Nephron (organoid): Measurements from ENCODE around the gene METAP1D.

ENCODE experiments used
- H3K27ac Mint-ChIP-seq, 3 experiments: 2 replicates each; pipeline ENCODE4 v1.8.0; 2020; ENCODE audit warnings: mixed read lengths in 3 of 3, mild to moderate bottlenecking in 2 of 3, moderate library complexity in 1 of 3
- H3K27me3 Mint-ChIP-seq: 2 replicates; pipeline ENCODE4 v1.8.0; 2021; ENCODE audit warnings: low read depth, mild to moderate bottlenecking, moderate library complexity, mixed read lengths
- H3K36me3 Mint-ChIP-seq: 2 replicates; pipeline ENCODE4 v1.8.0; 2020; ENCODE audit warnings: low read depth, mixed read lengths
- H3K4me1 Mint-ChIP-seq: 2 replicates; pipeline ENCODE4 v1.8.0; 2020; ENCODE audit warnings: mixed read lengths
- H3K4me3 Mint-ChIP-seq, 3 experiments: 2 replicates each; pipeline ENCODE4 v1.8.0; 2020; ENCODE audit warnings: mild to moderate bottlenecking in 3 of 3, mixed read lengths in 3 of 3, moderate library complexity in 2 of 3
- H3K9me3 Mint-ChIP-seq: 2 replicates; pipeline ENCODE4 v1.8.0; 2020; ENCODE audit warnings: mixed read lengths
- TF ChIP-seq, protein P1 (sequence below), 3 experiments: fragments of 200-600 bp; sonication (generic); IDR thresholded peaks; one replicate each; pipeline ENCODE4 v1.5.0; 2021; ENCODE audit warnings: antibody characterized with exemption in 3 of 3; ENCODE audit not compliant: unreplicated experiment in 3 of 3

The METAP1D gene

DNA sequence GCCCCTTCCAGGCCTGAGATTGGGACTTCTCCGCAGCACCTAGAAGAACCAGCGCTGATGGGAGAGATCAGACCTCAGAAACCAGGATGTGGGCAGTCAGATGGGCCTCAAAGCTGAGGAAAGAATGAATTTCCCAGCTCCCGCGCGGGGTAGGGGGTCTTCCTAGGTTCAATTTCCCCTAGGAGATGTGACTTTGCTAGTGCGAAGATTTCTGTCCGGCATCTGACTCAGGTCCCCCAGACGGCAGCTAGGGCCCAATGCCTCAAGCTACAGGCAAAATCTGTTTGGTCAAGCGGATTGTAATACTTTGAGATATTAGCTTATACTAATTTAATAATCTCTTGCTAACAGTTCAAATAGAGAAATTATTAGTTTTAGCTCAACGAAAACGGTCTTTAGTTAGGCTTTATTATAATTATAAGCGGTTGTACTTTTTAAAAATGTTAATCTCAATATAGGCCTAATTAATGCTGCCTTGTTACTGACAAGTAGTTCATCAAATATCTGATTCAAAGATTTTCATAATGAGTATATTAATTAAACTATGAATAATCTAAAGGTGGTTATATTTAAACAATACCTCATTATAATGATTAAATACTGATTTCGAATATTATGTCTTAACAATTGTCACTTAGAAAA lies 91.4 kb downstream of the METAP1D start:
- no peak overlapping the region for H3K27ac Mint-ChIP-seq
- TF ChIP-seq, protein P1, sequence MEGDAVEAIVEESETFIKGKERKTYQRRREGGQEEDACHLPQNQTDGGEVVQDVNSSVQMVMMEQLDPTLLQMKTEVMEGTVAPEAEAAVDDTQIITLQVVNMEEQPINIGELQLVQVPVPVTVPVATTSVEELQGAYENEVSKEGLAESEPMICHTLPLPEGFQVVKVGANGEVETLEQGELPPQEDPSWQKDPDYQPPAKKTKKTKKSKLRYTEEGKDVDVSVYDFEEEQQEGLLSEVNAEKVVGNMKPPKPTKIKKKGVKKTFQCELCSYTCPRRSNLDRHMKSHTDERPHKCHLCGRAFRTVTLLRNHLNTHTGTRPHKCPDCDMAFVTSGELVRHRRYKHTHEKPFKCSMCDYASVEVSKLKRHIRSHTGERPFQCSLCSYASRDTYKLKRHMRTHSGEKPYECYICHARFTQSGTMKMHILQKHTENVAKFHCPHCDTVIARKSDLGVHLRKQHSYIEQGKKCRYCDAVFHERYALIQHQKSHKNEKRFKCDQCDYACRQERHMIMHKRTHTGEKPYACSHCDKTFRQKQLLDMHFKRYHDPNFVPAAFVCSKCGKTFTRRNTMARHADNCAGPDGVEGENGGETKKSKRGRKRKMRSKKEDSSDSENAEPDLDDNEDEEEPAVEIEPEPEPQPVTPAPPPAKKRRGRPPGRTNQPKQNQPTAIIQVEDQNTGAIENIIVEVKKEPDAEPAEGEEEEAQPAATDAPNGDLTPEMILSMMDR (IDR thresholded peaks at IDR 0.05; ENCODE audit: unreplicated experiment in 3 of 3), result no peak
- H3K4me3 Mint-ChIP-seq, result no peak overlapping the region
- no peaks in the 10 kb centered on the region for H3K36me3 Mint-ChIP-seq
- peaks cover 36% of the 10 kb centered on the region for H3K4me1 Mint-ChIP-seq
- peaks cover 100% of the 10 kb centered on the region for H3K27me3 Mint-ChIP-seq
- peaks cover 3% of the 10 kb centered on the region for H3K9me3 Mint-ChIP-seq

DNA sequence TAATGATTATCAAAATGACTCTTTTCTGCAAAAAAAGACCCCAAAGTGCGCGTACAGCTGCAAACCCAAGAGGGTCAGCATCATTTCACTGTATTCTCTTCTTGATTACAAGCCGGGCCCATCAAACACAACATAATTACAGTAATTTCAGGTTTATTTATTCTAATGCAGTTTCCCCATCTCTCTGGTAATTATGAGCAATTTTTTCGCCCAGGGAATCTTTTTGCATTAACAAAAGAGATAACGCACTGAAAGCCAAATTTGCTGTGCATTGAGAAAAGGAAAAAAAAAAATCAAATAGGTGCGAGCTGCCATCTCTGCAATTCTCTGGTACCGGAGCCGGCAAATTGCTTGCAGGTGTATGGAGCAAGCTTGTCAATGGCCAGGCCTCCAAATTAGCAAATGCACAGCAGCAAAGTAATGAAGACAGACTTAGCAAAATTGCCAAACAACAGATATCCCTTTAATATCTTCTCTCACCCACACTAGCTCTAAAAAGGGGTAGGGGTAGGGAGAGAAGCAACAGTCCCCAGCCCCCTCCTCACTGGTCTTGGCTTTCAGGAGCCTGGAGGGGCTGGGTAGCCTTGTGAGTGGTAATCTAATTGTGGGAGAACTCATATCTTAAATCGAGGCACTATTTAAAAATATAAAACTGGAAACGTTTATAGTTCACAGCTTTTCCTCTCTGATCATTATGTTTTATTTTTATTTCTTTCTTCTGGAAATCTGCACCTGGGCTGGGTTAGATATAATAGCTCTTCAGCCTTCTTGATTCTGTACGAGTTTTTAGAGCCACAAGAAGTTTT lies 92.2 kb downstream of the METAP1D start:
- Mint-ChIP-seq H3K9me3 (peaks cover 3% of the 10 kb centered on the region), H3K27me3 (peaks cover 100% of the 10 kb centered on the region), H3K36me3 (no peaks in the 10 kb centered on the region), H3K4me1 (peaks cover 41% of the 10 kb centered on the region), H3K4me3 (no peak overlapping the region), H3K27ac (no peak overlapping the region)
- TF ChIP-seq, protein P1 (IDR thresholded peaks at IDR 0.05; ENCODE audit: unreplicated experiment in 3 of 3), result no peak

DNA sequence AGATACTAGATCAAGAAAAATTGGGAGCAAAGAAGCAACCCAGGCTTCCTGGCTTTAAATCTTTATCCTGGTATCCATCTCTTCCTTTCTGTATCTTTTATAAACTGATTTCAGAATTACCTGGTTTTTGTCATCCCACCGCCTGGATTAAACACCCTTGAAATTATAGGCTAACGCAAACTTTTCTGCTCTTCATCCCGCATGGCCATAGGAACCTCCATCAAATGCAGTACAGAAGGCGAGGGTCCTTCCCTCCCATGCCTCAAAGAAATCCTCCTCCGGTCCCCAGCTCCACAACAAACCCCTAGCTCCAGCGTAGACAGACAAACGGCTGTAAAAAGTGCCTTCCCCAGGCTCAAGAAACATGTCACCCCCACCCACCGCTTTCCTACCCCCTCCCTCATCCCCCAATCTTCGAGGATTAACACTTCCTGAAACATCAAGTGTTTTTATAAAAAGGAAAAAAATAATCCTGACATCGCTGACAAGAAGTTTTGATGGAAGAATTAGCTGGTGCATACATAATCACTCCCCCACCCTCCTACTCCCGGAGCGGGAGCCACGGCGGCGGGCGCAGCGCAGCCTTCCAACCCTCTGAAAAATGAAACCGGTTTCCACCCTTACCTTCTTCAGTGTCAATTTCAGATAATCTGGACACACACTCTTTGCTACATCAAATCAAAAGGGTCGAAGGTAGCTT lies 93.1 kb downstream of the METAP1D start:
- Mint-ChIP-seq H3K4me3 (peak overlapping the region in 2 of 3 experiments; percentile 20 to 26), H3K4me1 (peaks cover 32% of the 10 kb centered on the region)
- TF ChIP-seq, protein P1 (IDR thresholded peaks at IDR 0.05; ENCODE audit: unreplicated experiment in 3 of 3), result no peak

DNA sequence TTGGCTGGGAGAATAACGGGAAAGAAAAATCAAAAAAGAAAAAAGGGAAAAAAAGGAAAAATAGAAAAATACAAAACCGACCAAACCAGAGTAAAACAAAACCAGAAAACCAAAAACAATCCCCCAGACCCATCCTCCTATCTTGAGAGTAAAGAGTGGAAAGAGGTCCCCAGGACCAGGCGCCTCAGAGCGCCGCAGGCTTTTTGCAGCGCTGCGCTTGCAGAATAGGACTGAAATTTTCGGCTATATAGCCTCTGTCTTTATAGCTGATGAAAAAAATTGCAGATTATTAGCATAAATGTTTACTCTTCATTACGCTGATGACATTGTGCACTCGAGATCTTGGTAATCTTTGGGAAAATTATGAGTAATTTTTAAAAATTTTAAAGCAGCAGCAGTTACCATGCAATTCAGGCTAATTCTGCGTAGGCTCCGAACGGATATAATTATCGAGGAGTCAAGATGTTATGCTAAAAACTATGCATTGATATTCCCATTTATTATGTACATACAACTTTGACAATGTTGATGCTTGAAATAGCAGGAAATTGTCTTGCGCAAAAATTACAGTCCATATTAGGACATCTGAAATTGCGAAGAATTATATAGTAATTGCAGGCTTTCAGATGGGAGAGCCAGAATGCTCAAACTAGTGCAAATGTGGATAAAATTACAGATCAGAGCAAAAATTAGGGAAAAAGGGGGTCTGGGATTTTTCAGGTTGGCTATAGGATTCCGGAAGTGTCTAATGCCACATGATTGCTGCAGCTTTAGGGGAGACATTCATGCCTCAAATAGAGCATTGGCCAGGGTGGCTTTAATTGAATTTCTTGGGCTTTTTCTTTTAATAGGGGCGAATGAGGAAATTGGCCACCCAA lies 93.9 kb downstream of the METAP1D start:
- H3K4me3 Mint-ChIP-seq, result peak overlapping the region; percentile 27 to 69 (median 58)
- peaks cover 100% of the 10 kb centered on the region for H3K27me3 Mint-ChIP-seq
- H3K27ac Mint-ChIP-seq, result no peak overlapping the region
- peaks cover 3% of the 10 kb centered on the region for H3K9me3 Mint-ChIP-seq
- H3K36me3 Mint-ChIP-seq, result no peaks in the 10 kb centered on the region
- TF ChIP-seq, protein P1 (IDR thresholded peaks at IDR 0.05; ENCODE audit: unreplicated experiment in 3 of 3), result no peak
- H3K4me1 Mint-ChIP-seq, result peaks cover 29% of the 10 kb centered on the region

More for the DNA sequence above, 93.1 kb downstream of the METAP1D start:
- Mint-ChIP-seq H3K9me3 (peaks cover 3% of the 10 kb centered on the region), H3K27me3 (peaks cover 100% of the 10 kb centered on the region), H3K36me3 (no peaks in the 10 kb centered on the region), H3K27ac (no peak overlapping the region)

DNA sequence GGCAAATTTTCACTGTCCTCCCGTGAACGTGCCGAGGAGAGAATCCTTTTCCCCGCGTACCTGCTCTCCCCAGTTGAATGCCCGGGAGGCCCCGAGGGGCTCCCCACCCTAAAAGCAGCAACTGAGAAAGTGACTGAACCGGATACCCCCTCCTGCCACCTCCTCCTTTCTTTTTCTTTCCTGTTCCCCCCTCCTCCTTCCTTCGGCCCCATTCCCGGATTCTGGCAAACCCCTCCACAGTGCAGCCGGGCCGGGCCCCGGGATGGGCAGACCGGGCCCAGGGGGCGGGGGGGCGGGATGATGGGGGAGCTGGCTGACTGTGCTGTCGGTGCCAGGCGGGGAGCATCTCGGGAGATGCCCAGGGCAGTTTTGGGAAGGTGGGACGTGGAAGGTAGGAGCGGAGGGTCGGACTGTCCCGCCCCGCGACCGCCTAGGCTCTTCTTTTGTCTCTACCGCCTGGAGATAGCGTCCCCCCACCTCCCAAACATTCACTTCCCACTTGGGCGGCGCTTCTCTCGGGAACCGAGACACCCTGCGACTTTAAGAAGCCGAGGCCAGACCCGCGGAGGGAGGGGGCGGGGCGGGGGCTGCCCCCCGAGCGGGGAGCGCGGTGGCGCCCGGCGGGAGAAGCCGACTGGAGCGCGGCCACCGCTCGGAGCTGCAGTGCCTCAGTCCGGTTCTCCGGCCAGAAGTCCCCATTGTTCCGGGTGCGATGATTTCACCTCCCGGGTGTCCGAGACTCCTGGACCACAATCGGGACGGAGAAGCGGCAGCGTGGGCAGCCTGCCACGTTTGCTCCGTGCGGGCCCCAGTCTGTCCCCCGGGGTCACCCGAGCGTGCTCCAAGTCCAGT lies 94.8 kb downstream of the METAP1D start:
- Mint-ChIP-seq H3K9me3 (peaks cover 3% of the 10 kb centered on the region), H3K4me1 (peaks cover 29% of the 10 kb centered on the region), H3K36me3 (no peaks in the 10 kb centered on the region), H3K27me3 (peaks cover 100% of the 10 kb centered on the region), H3K27ac (no peak overlapping the region), H3K4me3 (peak overlapping the region in 2 of 3 experiments; percentile 58 to 71)
- TF ChIP-seq, protein P1 (IDR thresholded peaks at IDR 0.05; ENCODE audit: unreplicated experiment in 3 of 3), result no peak
